GM19372 (cell line): ENCODE results near the gene GLG1.
A peak's percentile ranks its signal among the peaks of the same experiment; 100 is the strongest.
"Not testable (repeated sequence)": the region's sequence is repeated elsewhere in the genome, so short reads cannot be mapped to it uniquely, and the experiment has no call there.

Experiments
- ATAC-seq: cut with Tn5 transposase; IDR thresholded peaks from one replicate; pipeline ENCODE4 v1.9.1; 2021; ENCODE audit warnings: mild to moderate bottlenecking, low read depth, moderate library complexity; ENCODE audit not compliant: unreplicated experiment

The GLG1 gene

DNA sequence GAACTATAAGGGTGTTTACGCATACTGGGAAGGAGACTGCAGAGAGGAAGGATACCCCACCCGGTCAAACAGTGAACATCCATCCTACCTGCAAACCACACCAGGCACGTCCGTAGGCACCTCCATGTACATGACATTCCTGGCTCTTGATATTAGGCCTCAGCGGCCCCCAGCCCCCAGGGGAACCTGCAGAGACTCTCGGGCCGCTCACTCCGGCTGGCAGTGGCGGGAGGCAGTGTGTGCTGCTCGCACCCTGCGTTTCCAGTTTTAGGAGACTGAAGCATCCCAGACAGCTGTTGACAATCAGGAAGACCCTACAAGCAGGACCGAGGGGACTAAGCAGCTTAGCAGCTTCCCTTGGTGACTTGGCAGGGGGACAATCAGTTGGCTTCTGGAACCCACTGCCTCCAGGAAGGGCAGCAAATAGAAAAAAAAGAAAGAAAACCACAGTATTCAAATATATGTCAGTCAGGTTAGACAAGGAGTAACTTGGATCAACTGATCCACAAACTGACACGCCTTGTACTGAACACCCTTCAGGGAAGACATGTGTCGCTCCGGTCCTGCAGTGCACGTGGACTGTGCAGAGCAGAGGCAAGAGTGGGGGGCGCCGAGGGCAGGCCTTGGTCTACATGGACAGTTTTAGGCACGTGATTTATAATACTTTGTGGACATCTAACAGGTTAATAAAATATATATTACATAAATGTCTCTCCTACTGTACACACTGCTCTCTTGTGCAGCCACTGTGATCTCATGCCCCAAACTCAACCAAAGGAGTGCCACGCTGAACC lies 155.8 kb downstream of the GLG1 start:
- ATAC-seq: no peak

DNA sequence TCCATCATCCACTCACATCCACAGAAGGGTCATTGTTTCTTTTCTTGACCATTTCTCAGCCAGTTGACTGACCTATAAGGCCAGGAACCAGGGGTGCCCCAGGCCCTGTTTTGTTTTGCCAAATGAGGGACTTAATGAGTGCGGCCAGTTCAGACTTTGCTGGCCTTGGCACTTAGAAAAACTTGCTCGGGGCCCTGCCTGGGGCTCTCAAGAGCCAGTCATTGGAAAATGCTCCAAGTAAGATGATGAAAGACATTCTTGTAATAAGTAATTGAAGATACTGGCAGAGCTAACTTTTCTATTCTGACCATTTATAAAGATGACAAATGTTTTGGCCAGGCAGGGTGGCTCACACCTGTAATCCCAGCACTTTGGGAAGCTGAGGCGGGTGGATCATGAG lies 156.7 kb downstream of the GLG1 start:
- ATAC-seq: no peak

DNA sequence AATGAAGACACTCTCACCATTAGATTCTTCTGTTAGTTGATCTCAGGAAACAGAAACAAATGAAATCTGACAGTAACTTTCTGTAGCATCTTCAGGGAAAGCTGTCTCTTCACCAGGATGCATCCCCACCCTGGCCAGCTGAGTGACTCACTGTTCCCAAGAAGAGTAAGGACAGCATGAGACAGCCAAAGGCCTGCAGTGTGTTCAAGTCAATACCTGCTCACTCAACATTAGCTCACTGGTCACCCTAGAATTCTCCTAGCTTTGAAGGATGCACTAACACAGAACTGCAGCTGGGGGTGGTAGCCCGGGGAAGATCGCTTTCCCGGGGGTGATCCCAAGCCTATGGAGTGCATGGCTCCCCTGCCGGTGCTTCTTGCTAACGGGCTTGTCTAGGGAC lies 157.4 kb downstream of the GLG1 start:
- no peak for ATAC-seq

DNA sequence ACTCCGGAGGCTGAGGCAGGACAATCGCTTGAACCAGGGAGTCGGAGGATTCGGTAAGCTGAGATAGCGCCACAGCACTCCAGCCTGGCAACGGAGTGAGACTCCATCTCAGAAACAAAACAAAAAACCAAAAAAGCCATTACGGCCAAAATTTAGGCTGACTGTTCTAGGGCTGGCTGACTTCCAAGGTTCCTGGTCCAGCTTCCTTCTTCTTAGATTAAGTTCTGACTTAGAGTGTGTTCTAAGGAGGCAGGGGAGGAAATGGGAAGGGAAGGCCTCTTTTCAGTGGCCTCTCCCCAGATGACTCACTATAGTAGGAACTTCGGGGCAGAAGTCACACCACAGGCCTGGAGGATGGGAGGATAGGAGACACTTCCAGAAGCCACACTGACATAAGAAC lies 157.9 kb downstream of the GLG1 start:
- ATAC-seq: no peak

DNA sequence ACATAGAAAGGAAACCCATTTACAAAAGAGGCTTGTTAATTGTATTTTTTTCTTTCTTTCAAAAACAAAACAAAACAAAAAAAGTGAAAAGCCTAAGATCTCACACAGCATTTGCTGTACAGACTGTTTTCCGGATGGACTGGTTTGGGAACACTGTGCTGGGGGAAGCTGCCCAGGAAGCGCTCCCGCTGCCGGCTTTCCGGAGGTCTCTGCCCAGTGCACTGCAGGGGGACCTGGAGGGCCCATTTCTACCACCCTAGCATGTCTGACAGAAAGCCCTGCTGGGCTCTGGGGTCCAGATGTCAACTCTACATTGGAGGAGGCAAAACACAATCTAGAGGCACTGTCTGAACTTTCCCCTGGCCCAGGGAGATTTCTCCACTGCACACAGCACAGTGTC lies 159.3 kb downstream of the GLG1 start:
- ATAC-seq: no peak

DNA sequence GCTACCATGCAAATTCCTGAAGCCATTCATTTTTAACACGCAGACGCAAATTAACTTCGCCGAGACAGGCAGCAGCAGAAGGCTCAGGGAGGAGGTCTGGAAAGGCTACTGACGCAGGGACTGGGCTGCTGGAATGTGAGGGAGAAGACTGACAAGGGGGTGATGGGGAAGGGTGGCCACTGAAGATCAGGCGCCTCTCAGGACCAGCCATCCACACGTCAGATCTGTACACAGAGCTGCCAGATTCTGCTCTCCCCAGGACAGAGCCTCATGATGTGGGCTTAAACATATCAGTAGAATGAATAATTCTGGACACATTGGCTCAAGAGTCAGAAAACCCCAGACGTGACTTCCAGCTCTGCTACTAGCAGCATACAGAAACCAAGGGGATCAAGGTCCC lies 160.0 kb downstream of the GLG1 start:
- ATAC-seq: no peak

DNA sequence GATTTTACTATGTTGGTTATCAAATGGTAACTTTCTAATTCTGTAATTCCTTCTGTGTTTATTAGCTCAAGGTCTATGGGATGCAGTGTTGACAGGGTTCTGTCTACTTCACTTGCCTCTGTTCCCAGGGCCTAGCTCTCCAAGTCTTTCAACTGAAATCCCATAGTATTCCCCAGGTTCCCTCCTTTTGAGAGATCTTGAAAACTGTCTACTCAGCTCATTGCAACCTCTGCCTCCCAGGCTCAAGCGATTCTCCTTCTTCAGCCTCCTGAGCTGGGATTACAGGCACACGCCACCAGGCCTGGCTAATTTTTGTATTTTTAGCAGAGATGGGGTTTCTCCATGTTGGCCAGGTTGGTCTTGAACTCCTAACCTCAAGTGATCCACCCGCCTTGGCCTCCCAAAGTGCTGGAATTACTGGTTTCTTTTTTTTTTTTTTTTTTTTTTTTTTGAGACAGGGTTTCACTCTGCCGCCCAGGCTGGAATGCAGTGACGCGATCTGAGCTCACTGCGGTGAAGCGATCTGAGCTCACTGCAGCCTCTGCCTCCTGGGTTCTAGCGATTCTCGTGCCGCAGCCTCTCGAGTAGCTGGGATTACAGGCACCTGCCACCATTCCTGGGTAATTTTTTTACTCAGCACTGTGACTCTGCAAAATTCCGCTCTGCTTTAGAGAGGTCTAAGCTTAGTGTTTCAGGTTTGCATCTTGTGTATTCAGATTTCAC lies 163.1 kb downstream of the GLG1 start:
- not testable (repeated sequence) for ATAC-seq

DNA sequence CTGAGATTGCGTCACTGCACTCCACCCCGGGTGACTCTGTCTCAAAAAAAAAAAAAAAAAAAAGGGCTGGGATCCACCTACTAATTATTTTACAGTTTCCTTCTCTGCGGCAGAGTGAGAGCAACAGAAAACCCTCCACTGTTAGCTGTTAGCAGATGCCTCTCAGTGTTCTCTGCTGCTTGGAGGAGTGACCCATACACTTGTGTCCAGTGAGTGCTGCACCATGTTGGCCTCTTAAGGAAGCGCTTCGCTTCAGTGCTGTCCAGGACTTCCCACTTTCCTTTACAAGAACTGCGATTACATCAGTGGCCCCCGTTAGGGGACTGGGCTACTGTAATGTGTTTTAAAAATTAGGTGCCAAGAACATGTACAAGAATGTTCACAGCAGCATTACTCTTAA lies 167.2 kb downstream of the GLG1 start:
- no peak for ATAC-seq

DNA sequence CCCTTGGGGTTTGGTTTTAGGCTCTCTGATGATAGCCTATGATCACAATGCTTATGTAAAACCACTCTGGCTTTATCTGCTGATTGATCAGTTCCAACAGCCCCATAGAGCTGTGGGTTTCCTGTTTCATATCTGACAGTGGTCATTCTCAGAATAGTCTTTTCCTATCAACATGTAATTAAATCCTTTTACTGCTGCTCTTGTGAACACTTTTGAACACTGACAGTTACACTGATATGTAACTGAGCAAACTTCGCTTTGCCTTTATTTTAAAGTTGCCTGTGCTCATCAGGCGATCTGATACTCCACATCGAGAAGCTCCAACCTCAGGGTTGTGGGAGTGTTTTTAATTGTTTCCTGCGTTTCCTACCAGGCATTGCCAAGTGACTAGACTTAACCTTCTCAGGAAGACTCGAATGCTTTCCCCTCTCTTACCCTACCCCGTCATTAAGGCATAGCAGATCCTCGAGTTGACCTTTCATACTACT lies 168.4 kb downstream of the GLG1 start:
- no peak for ATAC-seq

DNA sequence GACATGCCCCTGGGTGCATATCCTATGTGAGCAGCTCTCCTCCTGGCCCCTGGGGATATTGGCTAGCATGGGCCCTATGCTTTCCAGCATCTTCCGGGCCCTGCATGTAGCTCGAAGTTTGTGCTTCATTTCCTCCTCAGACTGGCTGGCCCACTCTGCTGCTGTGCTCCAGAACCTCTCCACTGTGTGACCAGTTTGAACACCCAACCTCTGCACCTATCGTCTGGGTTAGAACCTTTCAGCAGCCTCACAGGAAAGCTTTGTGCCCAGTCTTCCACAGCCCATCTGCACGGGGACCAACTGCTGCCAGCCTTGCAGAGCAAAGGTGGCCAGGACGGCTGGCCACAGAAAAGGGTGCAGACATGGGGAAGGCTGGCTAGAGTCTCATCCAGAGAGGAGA lies 175.4 kb downstream of the GLG1 start:
- ATAC-seq: no peak

DNA sequence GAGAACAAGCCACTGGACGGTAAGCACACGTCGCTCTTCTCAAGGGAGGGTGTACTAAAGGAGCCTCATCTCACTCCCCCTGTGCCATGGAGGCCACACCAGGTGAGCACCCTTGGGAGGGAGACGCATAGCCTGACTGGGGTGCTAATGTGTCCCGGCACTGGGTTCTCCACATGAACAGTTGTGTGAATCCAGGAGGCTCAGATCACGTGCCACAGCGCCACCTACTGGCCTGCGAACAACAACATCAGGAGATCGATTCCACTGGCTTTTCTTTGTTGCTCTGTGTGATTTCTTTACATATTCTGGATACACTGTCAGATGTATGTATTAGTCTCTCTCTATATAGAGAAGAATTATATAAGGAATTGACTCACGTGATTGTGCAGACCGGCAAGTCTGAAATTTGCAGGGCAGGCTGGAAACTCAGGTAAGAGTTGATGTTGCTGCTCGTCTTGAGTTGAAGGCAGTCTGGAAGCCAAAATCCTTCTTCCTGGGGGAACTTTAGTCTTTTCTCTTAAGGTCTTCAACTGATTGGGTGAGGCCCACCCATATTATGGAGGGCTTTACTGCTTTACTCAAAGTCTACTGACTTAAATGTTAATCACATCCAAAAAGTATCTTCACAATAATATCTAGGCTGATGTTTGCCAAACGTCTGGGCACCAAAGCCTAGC lies 176.7 kb downstream of the GLG1 start:
- ATAC-seq: peak; percentile 73

DNA sequence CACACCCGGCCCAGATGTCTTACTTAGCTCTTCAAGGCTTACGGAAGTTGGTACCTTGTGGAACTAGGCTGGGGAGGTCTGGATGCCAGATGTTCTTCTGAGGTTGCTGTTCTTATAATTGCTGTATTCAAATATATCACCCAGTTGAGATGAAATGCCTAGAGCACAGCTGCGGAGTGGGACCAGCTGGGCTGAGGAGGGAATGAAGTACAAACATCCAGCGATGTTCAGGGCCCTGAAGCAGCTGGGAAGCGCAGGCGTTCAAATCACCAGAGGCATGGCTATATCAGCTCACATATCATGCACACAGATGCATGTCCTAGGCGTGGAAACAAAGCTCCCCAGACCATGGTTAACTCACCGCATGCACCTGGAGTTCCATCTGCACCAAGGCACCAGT lies 178.4 kb downstream of the GLG1 start:
- not testable (repeated sequence) for ATAC-seq

DNA sequence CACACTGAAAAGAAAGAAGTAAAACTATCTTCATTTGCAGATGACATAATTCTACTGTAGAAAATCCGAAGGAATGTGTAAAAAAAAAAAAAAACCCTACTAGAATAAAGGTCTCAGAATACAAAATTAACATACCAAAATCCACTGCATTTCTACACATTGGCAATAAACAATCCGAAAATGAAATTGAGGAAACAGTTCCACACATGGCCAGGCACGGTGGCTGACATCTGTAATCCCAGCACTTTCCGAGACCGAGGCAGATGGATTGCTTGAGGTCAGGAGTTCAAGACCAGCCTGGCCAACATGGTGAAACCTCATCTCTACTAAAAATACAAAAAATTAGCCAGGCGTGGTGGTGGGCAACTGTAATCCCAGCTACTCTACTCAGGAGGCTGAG lies 181.2 kb downstream of the GLG1 start:
- ATAC-seq: not testable (repeated sequence)

DNA sequence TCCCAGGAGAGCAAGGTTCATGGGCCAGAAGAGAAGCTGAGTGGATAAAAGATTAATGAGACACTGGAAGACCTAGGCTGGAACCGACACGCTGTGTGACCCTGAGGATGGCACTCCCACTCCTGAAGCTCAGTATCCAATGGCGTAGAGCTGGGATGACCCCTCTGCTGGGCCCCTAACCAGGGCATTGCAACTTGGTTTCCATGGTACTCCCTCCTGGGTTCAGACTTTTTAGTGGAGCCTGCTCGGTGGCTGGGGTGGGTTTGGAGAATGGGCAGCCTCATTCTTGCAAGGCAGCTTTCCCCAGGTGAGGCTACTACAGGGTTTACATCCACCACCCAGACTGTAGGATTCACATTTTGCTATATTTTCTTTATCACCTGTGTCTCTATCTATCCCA lies 183.2 kb downstream of the GLG1 start:
- ATAC-seq: not testable (repeated sequence)

DNA sequence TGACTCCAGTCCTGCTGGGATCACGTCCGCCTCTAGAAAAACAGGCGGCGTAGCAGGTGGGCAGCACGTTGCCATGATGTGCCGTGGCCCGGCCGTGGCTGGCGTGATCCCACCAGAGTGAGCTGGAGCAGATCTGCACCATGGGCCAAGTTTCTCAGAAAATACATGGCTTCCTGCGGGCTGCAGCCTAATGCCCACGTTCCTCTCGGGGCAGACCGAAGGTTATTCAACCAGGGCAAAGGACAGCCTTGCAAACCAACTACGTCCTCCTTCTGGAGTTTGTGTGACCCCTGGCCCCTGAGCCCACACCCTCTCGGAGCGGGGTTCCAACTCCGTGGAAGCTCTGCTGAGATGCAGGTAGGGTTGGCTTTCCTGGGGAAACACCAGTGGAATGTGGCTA lies 184.8 kb downstream of the GLG1 start:
- not testable (repeated sequence) for ATAC-seq

DNA sequence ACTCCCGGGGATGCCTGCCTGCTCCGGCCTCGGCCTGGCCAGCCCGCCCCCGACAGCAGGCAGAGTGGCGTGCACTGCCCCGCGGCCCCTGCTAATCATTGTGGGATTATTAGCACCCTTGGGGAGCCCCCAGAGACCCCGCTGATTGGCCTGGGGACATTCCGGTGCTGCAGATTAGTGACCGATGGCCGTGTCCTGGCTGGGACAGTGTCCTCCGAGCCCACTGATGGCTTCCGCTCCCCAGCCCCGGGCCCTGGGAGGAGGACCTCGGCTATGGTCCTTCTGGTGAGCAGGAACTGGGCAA lies 185.5 kb downstream of the GLG1 start:
- ATAC-seq: not testable (repeated sequence)

DNA sequence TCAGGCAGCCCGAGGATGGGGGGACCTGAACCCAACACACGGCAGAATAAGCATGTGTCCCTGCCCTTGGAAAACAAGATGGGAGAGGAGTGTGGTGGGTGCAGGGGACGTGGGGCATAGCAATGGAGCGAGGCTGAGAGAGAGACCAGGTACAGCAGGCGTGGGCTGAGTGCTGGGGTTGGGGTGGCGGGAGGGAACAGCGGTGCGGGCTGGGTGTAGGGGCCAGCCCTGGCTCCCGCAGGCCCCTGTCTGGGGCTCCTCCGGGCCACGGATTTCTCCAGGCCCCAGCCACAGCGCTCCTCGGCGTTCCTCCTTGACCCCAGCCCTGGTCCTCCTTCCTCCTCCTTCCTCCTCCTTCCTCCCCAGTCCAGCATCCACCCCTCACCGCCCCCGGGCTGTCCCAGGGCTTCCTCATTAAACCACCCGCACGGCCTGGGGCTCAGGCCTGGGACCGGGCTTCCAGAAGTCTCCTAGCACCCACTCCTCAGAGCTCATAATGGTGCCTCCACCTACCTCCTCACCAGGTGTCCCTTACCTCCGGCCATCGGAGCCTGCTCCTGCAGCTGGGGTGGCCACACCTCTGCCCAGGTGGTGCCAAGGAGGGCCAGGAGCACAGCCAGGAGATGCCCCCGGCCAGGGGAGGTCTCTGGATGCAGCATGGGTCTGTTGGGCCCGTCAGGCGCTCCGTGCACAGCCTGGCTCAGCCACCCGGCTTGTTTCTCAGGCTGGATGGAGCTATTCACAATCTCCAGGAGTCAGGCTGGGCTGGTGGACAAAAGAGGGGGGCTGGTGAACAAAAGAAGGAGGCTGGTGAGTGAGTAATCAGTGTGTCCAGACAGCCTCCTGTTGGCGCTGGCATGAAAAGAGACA lies 186.1 kb downstream of the GLG1 start, which contains the start of gene CLEC18B:
Gene CLEC18B (minus strand): TSS at position 867 of the 870 bp plus-strand sequence. CDS start 208 bp downstream, at position 659.
- ATAC-seq: not testable (repeated sequence)

DNA sequence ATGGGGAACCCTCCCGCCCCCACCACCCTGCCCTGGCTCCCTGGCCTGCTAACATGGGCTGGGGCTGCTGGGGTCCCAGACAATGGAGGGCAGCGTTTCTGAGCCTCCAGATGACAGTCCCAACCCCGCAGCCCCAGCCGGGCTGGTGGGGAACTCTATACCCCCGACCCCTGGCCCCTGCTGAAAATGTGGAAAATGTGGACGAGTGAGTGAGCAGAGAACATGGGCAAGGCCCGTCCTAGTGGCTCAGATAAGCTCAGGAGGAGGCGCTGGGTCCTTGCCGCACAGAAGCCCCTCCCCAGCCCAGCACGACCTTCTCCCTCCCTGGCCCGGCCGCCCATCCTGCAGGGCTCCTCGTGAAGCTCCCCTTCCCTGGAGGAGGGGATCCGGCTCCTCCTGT lies 187.1 kb downstream of the GLG1 start:
- not testable (repeated sequence) for ATAC-seq

DNA sequence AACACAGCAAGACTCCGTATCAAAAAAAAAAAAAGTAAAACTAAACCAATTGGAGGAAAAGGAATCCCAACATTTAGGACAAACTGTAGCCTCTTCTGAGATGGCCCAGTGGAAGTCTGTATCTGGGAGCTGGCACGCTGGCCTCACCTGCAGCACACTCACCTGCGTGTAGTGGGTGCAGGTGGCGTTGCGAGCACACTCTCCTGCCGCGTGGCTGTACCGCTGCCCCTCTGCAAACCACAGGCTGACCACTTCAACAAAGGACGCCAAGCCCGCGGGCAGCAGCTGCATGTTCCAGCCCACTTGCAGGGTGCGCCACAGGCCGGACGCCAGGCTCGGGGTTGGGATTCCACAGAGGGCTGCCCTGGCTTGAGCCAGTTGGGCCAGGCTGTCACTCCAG lies 189.0 kb downstream of the GLG1 start:
- ATAC-seq: not testable (repeated sequence)

DNA sequence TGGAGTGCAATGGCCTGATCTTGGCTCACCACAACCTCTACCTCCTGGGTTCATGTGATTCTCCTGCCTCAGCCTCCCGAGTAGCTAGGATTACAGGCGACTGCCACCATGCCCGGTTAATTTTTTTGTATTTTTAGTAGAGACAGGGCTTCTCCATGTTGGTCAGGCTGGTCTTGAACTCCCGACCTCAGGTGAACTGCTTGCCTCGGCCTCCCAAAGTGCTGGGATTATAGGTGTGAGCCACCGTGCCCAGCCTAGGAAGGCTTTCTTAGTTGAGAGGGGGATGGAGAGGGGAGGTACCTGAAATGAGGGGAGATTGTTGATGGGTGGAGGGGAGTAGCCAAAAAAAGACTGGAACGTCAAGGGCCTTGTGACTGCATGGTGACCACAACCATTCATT lies 193.0 kb downstream of the GLG1 start:
- ATAC-seq: not testable (repeated sequence)
